ENCODE measurements around the gene PRKCA. TPM values are rescaled to one million over a fixed set of nuclear protein-coding genes. Genes with fewer than 3 reads are reported as not detected.

Gene PRKCA
- total and polyA plus RNA-seq, 2 of the 13 experiments (the other 11 are each of a cell fraction or from before 2014, with no cell fraction given), result 18.5 to 21.5 TPM

DNA sequence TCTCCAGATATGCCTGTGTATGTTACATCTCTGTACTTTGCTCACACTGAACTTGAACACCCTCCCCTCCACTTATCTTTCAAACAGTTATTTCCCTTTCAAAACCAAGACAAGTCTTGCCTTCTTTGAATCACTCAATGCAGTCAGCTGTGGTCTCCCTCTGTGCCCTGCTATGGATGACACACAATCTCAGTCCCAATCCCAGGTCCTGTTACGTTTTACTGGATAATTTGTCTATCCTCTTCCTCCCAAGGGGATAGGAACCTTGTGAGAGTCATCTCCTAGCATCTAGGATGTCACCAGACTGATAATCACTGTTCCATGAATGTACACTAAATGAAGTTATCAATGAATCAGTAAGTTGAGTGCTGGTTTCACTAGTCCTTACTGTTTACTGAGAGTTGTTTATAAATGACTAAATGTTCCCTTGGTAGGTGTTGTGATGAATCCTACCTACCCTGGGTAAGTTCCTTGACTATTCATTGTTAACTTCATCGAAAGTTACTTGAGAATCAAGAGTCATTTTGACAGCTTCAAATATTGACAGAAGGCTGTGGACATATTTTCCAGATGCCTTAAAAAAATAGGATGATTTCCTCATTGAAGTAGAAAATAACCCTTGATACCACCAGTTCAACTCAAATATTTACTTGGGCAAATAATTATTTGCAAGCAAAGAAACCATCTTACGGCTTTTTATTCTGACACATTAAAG is 244.9 kb downstream of the PRKCA start (continued):
- no peak for TF ChIP-seq ZBTB1 (CRISPR knock-in tag; IDR thresholded peaks at IDR 0.05; ENCODE audit: borderline replicate concordance)
- TF ChIP-seq ZSCAN29 (CRISPR knock-in tag; conservative IDR thresholded peaks at IDR 0.05), result no peak
- TF ChIP-seq SOX13 (IDR thresholded peaks at IDR 0.05), result no peak
- peak in 1 of 2 experiments; percentile 6; a peak in 1 of 4 replicates for TF ChIP-seq SOX13 (CRISPR knock-in tag; conservative IDR thresholded peaks at IDR 0.05 in 1 of 2, IDR thresholded peaks at IDR 0.05 in 1 of 2)
- TF ChIP-seq, protein P1, sequence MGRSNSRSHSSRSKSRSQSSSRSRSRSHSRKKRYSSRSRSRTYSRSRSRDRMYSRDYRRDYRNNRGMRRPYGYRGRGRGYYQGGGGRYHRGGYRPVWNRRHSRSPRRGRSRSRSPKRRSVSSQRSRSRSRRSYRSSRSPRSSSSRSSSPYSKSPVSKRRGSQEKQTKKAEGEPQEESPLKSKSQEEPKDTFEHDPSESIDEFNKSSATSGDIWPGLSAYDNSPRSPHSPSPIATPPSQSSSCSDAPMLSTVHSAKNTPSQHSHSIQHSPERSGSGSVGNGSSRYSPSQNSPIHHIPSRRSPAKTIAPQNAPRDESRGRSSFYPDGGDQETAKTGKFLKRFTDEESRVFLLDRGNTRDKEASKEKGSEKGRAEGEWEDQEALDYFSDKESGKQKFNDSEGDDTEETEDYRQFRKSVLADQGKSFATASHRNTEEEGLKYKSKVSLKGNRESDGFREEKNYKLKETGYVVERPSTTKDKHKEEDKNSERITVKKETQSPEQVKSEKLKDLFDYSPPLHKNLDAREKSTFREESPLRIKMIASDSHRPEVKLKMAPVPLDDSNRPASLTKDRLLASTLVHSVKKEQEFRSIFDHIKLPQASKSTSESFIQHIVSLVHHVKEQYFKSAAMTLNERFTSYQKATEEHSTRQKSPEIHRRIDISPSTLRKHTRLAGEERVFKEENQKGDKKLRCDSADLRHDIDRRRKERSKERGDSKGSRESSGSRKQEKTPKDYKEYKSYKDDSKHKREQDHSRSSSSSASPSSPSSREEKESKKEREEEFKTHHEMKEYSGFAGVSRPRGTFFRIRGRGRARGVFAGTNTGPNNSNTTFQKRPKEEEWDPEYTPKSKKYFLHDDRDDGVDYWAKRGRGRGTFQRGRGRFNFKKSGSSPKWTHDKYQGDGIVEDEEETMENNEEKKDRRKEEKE (IDR thresholded peaks at IDR 0.05), result no peak
- no peak for TF ChIP-seq NFE2 (CRISPR knock-in tag; IDR thresholded peaks at IDR 0.05)
- TF ChIP-seq, protein P2, sequence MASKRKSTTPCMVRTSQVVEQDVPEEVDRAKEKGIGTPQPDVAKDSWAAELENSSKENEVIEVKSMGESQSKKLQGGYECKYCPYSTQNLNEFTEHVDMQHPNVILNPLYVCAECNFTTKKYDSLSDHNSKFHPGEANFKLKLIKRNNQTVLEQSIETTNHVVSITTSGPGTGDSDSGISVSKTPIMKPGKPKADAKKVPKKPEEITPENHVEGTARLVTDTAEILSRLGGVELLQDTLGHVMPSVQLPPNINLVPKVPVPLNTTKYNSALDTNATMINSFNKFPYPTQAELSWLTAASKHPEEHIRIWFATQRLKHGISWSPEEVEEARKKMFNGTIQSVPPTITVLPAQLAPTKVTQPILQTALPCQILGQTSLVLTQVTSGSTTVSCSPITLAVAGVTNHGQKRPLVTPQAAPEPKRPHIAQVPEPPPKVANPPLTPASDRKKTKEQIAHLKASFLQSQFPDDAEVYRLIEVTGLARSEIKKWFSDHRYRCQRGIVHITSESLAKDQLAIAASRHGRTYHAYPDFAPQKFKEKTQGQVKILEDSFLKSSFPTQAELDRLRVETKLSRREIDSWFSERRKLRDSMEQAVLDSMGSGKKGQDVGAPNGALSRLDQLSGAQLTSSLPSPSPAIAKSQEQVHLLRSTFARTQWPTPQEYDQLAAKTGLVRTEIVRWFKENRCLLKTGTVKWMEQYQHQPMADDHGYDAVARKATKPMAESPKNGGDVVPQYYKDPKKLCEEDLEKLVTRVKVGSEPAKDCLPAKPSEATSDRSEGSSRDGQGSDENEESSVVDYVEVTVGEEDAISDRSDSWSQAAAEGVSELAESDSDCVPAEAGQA (IDR thresholded peaks at IDR 0.05; ENCODE audit: low read depth), result no peak
- TF ChIP-seq, protein P2 (CRISPR knock-in tag; IDR thresholded peaks at IDR 0.05; ENCODE audit: borderline replicate concordance), result no peak
- no peak for TF ChIP-seq ZNF274 (CRISPR knock-in tag; IDR thresholded peaks at IDR 0.05)

Measured in HepG2 (cell line).